HEK293 (cell line): ENCODE results near the gene BEST2.

Experiments used
- CTCF ChIP-seq: fragments of 450-650 bp; formaldehyde crosslinking; IDR thresholded peaks from 2 replicates; pipeline ENCODE4 v1.5.1; 2016; ENCODE audit warnings: missing biosample characterization, missing genetic modification characterization
- GLIS1 ChIP-seq: fragments of 450-650 bp; formaldehyde crosslinking; IDR thresholded peaks from 2 replicates; pipeline ENCODE4 v1.5.1; 2016; ENCODE audit warnings: missing biosample characterization, missing genetic modification characterization
- HOXC10 ChIP-seq: sonication (generic); formaldehyde crosslinking; IDR thresholded peaks from 2 replicates; pipeline ENCODE4 v1.8.1; 2023; ENCODE audit warnings: mild to moderate bottlenecking, missing genetic modification reagents
- REPIN1 ChIP-seq: fragments of 450-650 bp; formaldehyde crosslinking; IDR thresholded peaks from 2 replicates; pipeline ENCODE4 v1.5.1; 2017; ENCODE audit warnings: missing biosample characterization, missing genetic modification characterization, low read depth
- SALL2 ChIP-seq: fragments of 450-650 bp; formaldehyde crosslinking; IDR thresholded peaks from 2 replicates; pipeline ENCODE4 v1.5.0; 2017; ENCODE audit warnings: missing biosample characterization, mild to moderate bottlenecking, missing genetic modification characterization, borderline replicate concordance
- TRIM28 ChIP-seq: IDR thresholded peaks from 2 replicates; pipeline ENCODE4 v1.6.1; 2011; ENCODE audit warnings: low read length, control low read depth, borderline replicate concordance
- ZBTB8A ChIP-seq: fragments of 450-650 bp; formaldehyde crosslinking; IDR thresholded peaks from 2 replicates; pipeline ENCODE4 v1.5.1; 2016; ENCODE audit warnings: missing biosample characterization, missing genetic modification characterization
- ZFP3 ChIP-seq: fragments of 450-650 bp; formaldehyde crosslinking; IDR thresholded peaks from 2 replicates; pipeline ENCODE4 v1.5.1; 2016; ENCODE audit warnings: low read depth, missing biosample characterization, missing genetic modification characterization
- ZNF10 ChIP-seq: fragments of 450-650 bp; formaldehyde crosslinking; IDR thresholded peaks from 2 replicates; pipeline ENCODE4 v1.5.1; 2017; ENCODE audit warnings: missing biosample characterization, missing genetic modification characterization
- ZNF157 ChIP-seq: fragments of 450-650 bp; formaldehyde crosslinking; IDR thresholded peaks from 2 replicates; pipeline ENCODE4 v1.5.1; 2016; ENCODE audit warnings: missing biosample characterization, missing genetic modification characterization
- ZNF175 ChIP-seq: fragments of 450-650 bp; formaldehyde crosslinking; IDR thresholded peaks from 2 replicates; pipeline ENCODE4 v1.5.1; 2016; ENCODE audit warnings: missing biosample characterization, missing genetic modification characterization
- ZNF280D ChIP-seq: fragments of 450-650 bp; formaldehyde crosslinking; IDR thresholded peaks from 2 replicates; pipeline ENCODE4 v1.5.1; 2016; ENCODE audit warnings: missing biosample characterization, missing genetic modification characterization
- ZNF354C ChIP-seq: fragments of 450-650 bp; formaldehyde crosslinking; IDR thresholded peaks from 2 replicates; pipeline ENCODE4 v1.5.1; 2016; ENCODE audit warnings: missing biosample characterization, missing genetic modification characterization, low read depth, borderline replicate concordance
- ZNF404 ChIP-seq: fragments of 450-650 bp; formaldehyde crosslinking; IDR thresholded peaks from 2 replicates; pipeline ENCODE4 v1.5.1; 2017; ENCODE audit warnings: missing biosample characterization, missing genetic modification characterization
- ZNF426 ChIP-seq: fragments of 450-650 bp; formaldehyde crosslinking; IDR thresholded peaks from 2 replicates; pipeline ENCODE4 v1.5.1; 2017; ENCODE audit warnings: missing biosample characterization, missing genetic modification characterization, mild to moderate bottlenecking, inconsistent platforms, moderate library complexity
- ZNF473 ChIP-seq: fragments of 450-650 bp; formaldehyde crosslinking; IDR thresholded peaks from 2 replicates; pipeline ENCODE4 v1.5.1; 2017; ENCODE audit warnings: missing biosample characterization, missing genetic modification characterization
- ZNF530 ChIP-seq: fragments of 450-650 bp; formaldehyde crosslinking; IDR thresholded peaks from 2 replicates; pipeline ENCODE4 v1.5.1; 2016; ENCODE audit warnings: low read depth, missing biosample characterization, missing genetic modification characterization
- ZNF555 ChIP-seq: fragments of 450-650 bp; formaldehyde crosslinking; conservative IDR thresholded peaks from 2 replicates; pipeline ENCODE4 v1.5.1; 2017; ENCODE audit warnings: missing biosample characterization, mild to moderate bottlenecking, missing genetic modification characterization, inconsistent platforms
- ZNF629 ChIP-seq: fragments of 450-650 bp; formaldehyde crosslinking; IDR thresholded peaks from 2 replicates; pipeline ENCODE4 v1.5.1; 2017; ENCODE audit warnings: missing biosample characterization, missing genetic modification characterization
- ZNF704 ChIP-seq: fragments of 450-650 bp; formaldehyde crosslinking; IDR thresholded peaks from 2 replicates; pipeline ENCODE4 v1.5.1; 2016; ENCODE audit warnings: missing biosample characterization, missing genetic modification characterization
- ZNF747 ChIP-seq: fragments of 450-650 bp; formaldehyde crosslinking; IDR thresholded peaks from 2 replicates; pipeline ENCODE4 v1.5.1; 2016; ENCODE audit warnings: missing biosample characterization, missing genetic modification characterization
- ZNF837 ChIP-seq: fragments of 450-650 bp; formaldehyde crosslinking; IDR thresholded peaks from 2 replicates; pipeline ENCODE4 v1.5.1; 2016; ENCODE audit warnings: missing biosample characterization, missing genetic modification characterization
- TF ChIP-seq, protein P1 (sequence below): fragments of 450-650 bp; formaldehyde crosslinking; IDR thresholded peaks from 2 replicates; pipeline ENCODE4 v1.5.1; 2016; ENCODE audit warnings: missing biosample characterization, missing genetic modification characterization
- TF ChIP-seq, protein P2 (sequence below): fragments of 450-650 bp; formaldehyde crosslinking; IDR thresholded peaks from 2 replicates; pipeline ENCODE4; 2016; ENCODE audit warnings: missing biosample characterization, missing genetic modification characterization
- TF ChIP-seq, protein P3 (sequence below): fragments of 450-650 bp; formaldehyde crosslinking; IDR thresholded peaks from 2 replicates; pipeline ENCODE4 v1.5.1; 2016; ENCODE audit warnings: missing biosample characterization, missing genetic modification characterization

The BEST2 gene

GRCh38 chr19:12736995-12737834 lies 14.4 kb upstream of the BEST2 start, which contains the start of gene GET3 (continued):
- TF ChIP-seq ZNF629 (tag by site-specific recombination) = peak; percentile 55
- no peak for TF ChIP-seq HOXC10 (CRISPR knock-in tag)
- TF ChIP-seq, protein P1, sequence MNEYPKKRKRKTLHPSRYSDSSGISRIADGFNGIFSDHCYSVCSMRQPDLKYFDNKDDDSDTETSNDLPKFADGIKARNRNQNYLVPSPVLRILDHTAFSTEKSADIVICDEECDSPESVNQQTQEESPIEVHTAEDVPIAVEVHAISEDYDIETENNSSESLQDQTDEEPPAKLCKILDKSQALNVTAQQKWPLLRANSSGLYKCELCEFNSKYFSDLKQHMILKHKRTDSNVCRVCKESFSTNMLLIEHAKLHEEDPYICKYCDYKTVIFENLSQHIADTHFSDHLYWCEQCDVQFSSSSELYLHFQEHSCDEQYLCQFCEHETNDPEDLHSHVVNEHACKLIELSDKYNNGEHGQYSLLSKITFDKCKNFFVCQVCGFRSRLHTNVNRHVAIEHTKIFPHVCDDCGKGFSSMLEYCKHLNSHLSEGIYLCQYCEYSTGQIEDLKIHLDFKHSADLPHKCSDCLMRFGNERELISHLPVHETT (tag by site-specific recombination) = peak; percentile 88
- peak; percentile 36; the same call in 1 of the 2 replicates for TF ChIP-seq ZBTB8A (tag by site-specific recombination)
- TF ChIP-seq ZNF530 = no peak
- no peak for TF ChIP-seq SALL2
- TF ChIP-seq ZNF175 (tag by site-specific recombination) = no peak
- no peak for TF ChIP-seq ZNF837 (tag by site-specific recombination)
- TF ChIP-seq ZNF747 (tag by site-specific recombination) = no peak
- TF ChIP-seq, protein P2, sequence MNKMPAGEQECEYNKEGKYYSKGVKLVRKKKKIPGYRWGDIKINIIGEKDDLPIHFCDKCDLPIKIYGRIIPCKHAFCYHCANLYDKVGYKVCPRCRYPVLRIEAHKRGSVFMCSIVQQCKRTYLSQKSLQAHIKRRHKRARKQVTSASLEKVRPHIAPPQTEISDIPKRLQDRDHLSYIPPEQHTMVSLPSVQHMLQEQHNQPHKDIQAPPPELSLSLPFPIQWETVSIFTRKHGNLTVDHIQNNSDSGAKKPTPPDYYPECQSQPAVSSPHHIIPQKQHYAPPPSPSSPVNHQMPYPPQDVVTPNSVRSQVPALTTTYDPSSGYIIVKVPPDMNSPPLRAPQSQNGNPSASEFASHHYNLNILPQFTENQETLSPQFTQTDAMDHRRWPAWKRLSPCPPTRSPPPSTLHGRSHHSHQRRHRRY = no peak
- TF ChIP-seq, protein P3, sequence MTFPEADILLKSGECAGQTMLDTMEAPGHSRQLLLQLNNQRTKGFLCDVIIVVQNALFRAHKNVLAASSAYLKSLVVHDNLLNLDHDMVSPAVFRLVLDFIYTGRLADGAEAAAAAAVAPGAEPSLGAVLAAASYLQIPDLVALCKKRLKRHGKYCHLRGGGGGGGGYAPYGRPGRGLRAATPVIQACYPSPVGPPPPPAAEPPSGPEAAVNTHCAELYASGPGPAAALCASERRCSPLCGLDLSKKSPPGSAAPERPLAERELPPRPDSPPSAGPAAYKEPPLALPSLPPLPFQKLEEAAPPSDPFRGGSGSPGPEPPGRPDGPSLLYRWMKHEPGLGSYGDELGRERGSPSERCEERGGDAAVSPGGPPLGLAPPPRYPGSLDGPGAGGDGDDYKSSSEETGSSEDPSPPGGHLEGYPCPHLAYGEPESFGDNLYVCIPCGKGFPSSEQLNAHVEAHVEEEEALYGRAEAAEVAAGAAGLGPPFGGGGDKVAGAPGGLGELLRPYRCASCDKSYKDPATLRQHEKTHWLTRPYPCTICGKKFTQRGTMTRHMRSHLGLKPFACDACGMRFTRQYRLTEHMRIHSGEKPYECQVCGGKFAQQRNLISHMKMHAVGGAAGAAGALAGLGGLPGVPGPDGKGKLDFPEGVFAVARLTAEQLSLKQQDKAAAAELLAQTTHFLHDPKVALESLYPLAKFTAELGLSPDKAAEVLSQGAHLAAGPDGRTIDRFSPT (tag by site-specific recombination) = peak; percentile 89
- TF ChIP-seq ZNF157 (tag by site-specific recombination) = no peak
- TF ChIP-seq ZNF280D = no peak
- TF ChIP-seq ZNF555 (tag by site-specific recombination) = no peak
- no peak for TF ChIP-seq ZNF354C (tag by site-specific recombination)
- no peak; the same call in 1 of the 2 replicates for TF ChIP-seq CTCF (tag by site-specific recombination)
- no peak for TF ChIP-seq TRIM28
- TF ChIP-seq ZNF10 (tag by site-specific recombination) = no peak; the same call in 1 of the 2 replicates
- no peak for TF ChIP-seq ZNF473 (tag by site-specific recombination)
- no peak for TF ChIP-seq REPIN1
- no peak for TF ChIP-seq ZFP3 (tag by site-specific recombination)
- peak; percentile 65 for TF ChIP-seq GLIS1 (tag by site-specific recombination)
- no peak for TF ChIP-seq ZNF404
- TF ChIP-seq ZNF426 (tag by site-specific recombination) = no peak
- TF ChIP-seq ZNF704 = no peak
